ENCODE results near the gene TUT7. TPM values are rescaled to one million over a fixed set of nuclear protein-coding genes. Genes with fewer than 3 reads are reported as not detected.

Gene TUT7
- total RNA-seq, 1 donor from 2014 or later: 26.4 TPM

- no peaks in the 10 kb centered on the region for H3K27me3 ChIP-seq (ENCODE audit: control insufficient read depth, insufficient read depth, low read length)
- DNase-seq (ENCODE audit: low read depth): no peak
- TF ChIP-seq CTCF (IDR thresholded peaks at IDR 0.05; ENCODE audit: insufficient read depth, low read length, poor library complexity, severe bottlenecking): peak; percentile 19
Observed at GRCh38 chr9:86275962-86276361, 78.2 kb downstream of the TUT7 start.

DNA sequence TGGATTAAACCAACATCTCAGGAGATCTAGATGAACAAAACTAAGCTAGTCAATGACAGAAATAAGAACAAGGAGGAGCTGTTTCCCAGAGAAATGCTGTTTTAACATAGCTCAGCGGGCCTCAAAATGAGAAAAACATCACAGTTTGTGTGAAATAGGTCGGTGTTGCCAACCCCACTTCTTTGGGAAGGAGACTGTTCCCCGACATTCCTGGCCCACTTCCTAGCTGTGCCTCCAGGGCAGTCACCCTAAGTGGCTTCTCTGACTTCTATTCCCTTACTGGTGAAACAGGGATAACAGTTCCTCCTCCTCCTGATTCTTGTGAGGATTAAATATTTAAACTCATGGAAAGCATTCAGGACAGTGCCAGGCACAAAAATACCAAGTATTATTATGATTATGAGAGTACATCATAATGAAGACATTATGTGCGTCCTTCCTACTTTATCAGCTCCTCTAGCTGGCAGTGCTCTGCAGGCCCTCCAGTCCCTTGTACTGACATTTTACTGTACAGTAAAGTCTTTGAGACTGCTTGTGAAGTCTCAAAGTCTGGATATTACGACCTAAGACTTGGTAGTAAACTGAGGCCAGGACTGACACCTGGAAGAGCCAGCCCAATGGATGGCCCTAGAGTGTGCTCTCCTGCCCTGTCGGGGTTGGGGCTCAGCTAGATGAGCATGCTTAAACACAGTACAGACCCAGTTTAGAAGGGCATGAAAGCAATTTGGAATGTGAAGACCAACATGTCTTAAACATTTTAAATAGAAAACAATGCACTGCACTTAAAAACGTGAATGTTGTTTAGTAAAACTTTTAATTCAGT lies 79.2 kb downstream of the TUT7 start:
- H3K36me3 ChIP-seq (ENCODE audit: control insufficient read depth, insufficient read depth, low read length): no peaks in the 10 kb centered on the region
- no peak for TF ChIP-seq CTCF (IDR thresholded peaks at IDR 0.05; ENCODE audit: insufficient read depth, low read length, poor library complexity, severe bottlenecking)
- no peaks in the 10 kb centered on the region for H3K27me3 ChIP-seq (ENCODE audit: control insufficient read depth, insufficient read depth, low read length)
- no peak for DNase-seq (ENCODE audit: low read depth)
- H3K4me3 ChIP-seq (ENCODE audit: low read depth, low read length): no peak overlapping the region

More at GRCh38 chr9:86275962-86276361, 78.2 kb downstream of the TUT7 start:
- Histone ChIP-seq H3K36me3 (ENCODE audit: control insufficient read depth, insufficient read depth, low read length) (no peaks in the 10 kb centered on the region), H3K4me3 (ENCODE audit: low read depth, low read length) (no peak overlapping the region)

- Histone ChIP-seq H3K27me3 (ENCODE audit: control insufficient read depth, insufficient read depth, low read length) (no peaks in the 10 kb centered on the region), H3K36me3 (ENCODE audit: control insufficient read depth, insufficient read depth, low read length) (no peaks in the 10 kb centered on the region), H3K4me3 (ENCODE audit: low read depth, low read length) (no peak overlapping the region)
- no peak for TF ChIP-seq CTCF (IDR thresholded peaks at IDR 0.05; ENCODE audit: insufficient read depth, low read length, poor library complexity, severe bottlenecking)
- DNase-seq (ENCODE audit: low read depth): no peak
Observed at GRCh38 chr9:86272221-86272620, 82.0 kb downstream of the TUT7 start.

DNA sequence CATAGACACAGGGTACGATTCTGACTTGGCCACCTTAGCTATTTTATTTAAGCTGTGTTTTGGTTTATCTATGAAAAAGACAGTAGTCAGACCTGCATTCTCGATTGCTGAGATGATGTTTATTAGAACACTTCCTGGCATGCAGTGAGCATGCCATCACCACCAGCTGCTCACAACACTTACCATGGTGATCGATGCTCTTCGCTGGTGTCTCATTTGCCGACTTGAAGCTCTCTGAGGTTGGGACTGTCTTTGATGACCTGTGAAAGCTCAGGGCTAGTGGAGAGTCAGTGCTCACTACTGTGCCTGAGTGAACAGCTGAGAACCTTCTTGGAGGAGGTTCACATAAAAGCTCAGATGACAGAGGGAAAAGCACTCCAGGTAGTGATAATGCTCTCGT lies 90.3 kb downstream of the TUT7 start:
- DNase-seq (ENCODE audit: low read depth): no peak
- no peaks in the 10 kb centered on the region for H3K36me3 ChIP-seq (ENCODE audit: control insufficient read depth, insufficient read depth, low read length)
- no peaks in the 10 kb centered on the region for H3K27me3 ChIP-seq (ENCODE audit: control insufficient read depth, insufficient read depth, low read length)
- no peak overlapping the region for H3K4me3 ChIP-seq (ENCODE audit: low read depth, low read length)
- no peak for TF ChIP-seq CTCF (IDR thresholded peaks at IDR 0.05; ENCODE audit: insufficient read depth, low read length, poor library complexity, severe bottlenecking)

- Histone ChIP-seq H3K36me3 (ENCODE audit: control insufficient read depth, insufficient read depth, low read length) (no peaks in the 10 kb centered on the region), H3K4me3 (ENCODE audit: low read depth, low read length) (no peak overlapping the region), H3K27me3 (ENCODE audit: control insufficient read depth, insufficient read depth, low read length) (no peaks in the 10 kb centered on the region)
- no peak for TF ChIP-seq CTCF (IDR thresholded peaks at IDR 0.05; ENCODE audit: insufficient read depth, low read length, poor library complexity, severe bottlenecking)
- DNase-seq (ENCODE audit: low read depth): no peak
Observed at GRCh38 chr9:86262492-86262891, 91.7 kb downstream of the TUT7 start.

DNA sequence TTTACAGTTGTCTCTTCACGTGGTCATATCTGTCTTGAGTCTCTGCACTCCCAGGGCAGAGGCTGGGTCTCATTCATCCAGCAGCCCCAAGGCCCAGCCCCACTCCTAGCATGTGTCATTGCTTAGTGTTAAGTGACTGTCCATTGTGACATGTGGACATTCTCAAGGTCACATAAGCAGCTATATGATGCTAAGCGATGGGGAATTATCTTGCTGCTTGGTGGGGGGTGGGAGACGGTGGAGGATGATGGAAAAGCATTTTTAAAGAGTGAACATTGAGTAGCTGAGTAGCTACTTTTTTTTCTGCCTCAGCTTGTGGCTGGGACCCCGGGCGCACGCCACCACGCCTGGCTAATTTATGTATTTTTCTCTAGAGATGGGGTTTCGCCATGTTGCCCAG lies 94.7 kb downstream of the TUT7 start, which contains the start of gene C9orf153:
Gene C9orf153, minus strand, starts transcription at position 101 of the 400 bp plus-strand sequence. CDS start 30,054 bp downstream, outside the sequence.
- no peak for TF ChIP-seq CTCF (IDR thresholded peaks at IDR 0.05; ENCODE audit: insufficient read depth, low read length, poor library complexity, severe bottlenecking)
- no peak for DNase-seq (ENCODE audit: low read depth)
- H3K4me3 ChIP-seq (ENCODE audit: low read depth, low read length): no peak within 1 kb of the TSS
- no peaks in the 10 kb centered on the region for H3K36me3 ChIP-seq (ENCODE audit: control insufficient read depth, insufficient read depth, low read length)
- H3K27me3 ChIP-seq (ENCODE audit: control insufficient read depth, insufficient read depth, low read length): no peaks in the 10 kb centered on the region

Measured in kidney epithelial cell (primary cell).